Nephron progenitor cell (in vitro differentiated cells): ENCODE results near the gene NOL8.

Source experiments
- DNase-seq: peaks from one replicate; pipeline ENCODE4 v3.0.0; 2021
- H3K27ac Mint-ChIP-seq: 2 replicates; pipeline ENCODE4 v1.8.0; 2021; ENCODE audit warnings: mild to moderate bottlenecking, moderate library complexity, mixed read lengths
- H3K27me3 Mint-ChIP-seq: 2 replicates; pipeline ENCODE4 v1.8.0; 2021; ENCODE audit warnings: mild to moderate bottlenecking, low read depth, mixed read lengths; ENCODE audit not compliant: poor library complexity
- H3K36me3 Mint-ChIP-seq: 2 replicates; pipeline ENCODE4 v1.8.0; 2021; ENCODE audit warnings: low read depth, mixed read lengths
- H3K4me1 Mint-ChIP-seq: 2 replicates; pipeline ENCODE4 v1.8.0; 2021; ENCODE audit warnings: mixed read lengths
- H3K4me3 Mint-ChIP-seq: 2 replicates; pipeline ENCODE4 v1.8.0; 2021; ENCODE audit warnings: mild to moderate bottlenecking, moderate library complexity, mixed read lengths
- H3K9me3 Mint-ChIP-seq: 2 replicates; pipeline ENCODE4 v1.8.0; 2021; ENCODE audit warnings: mild to moderate bottlenecking, moderate library complexity, mixed read lengths
- CTCF ChIP-seq: fragments of 200-600 bp; sonication (generic); IDR thresholded peaks from 2 replicates; pipeline ENCODE4 v1.5.0; 2021; ENCODE audit warnings: antibody characterized with exemption

NOL8 gene

GRCh38 chr9:92353051-92353450 is 27.9 kb upstream of the NOL8 start:
- peaks cover 62% of the 10 kb centered on the region for H3K36me3 Mint-ChIP-seq
- H3K9me3 Mint-ChIP-seq = peaks cover 41% of the 10 kb centered on the region
- DNase-seq = no peak
- TF ChIP-seq CTCF = no peak
- H3K4me1 Mint-ChIP-seq = no peaks in the 10 kb centered on the region
- no peaks in the 10 kb centered on the region for H3K27me3 Mint-ChIP-seq
- H3K27ac Mint-ChIP-seq = no peak overlapping the region
- H3K4me3 Mint-ChIP-seq = no peak overlapping the region

- no peaks in the 10 kb centered on the region for H3K27me3 Mint-ChIP-seq
- TF ChIP-seq CTCF = no peak
- H3K4me1 Mint-ChIP-seq = no peaks in the 10 kb centered on the region
- H3K9me3 Mint-ChIP-seq = peaks cover 18% of the 10 kb centered on the region
- no peak for DNase-seq
- peaks cover 46% of the 10 kb centered on the region for H3K36me3 Mint-ChIP-seq
- no peak overlapping the region for H3K4me3 Mint-ChIP-seq
- no peak overlapping the region for H3K27ac Mint-ChIP-seq
Measured at GRCh38 chr9:92350740-92351133, 25.6 kb upstream of the NOL8 start.

GRCh38 chr9:92349771-92350739 is 24.9 kb upstream of the NOL8 start:
- no peak for DNase-seq
- no peak overlapping the region for H3K27ac Mint-ChIP-seq

GRCh38 chr9:92345582-92345981 is 20.4 kb upstream of the NOL8 start:
- no peak for DNase-seq
- TF ChIP-seq CTCF = no peak
- H3K9me3 Mint-ChIP-seq = no peaks in the 10 kb centered on the region
- peaks cover 25% of the 10 kb centered on the region for H3K36me3 Mint-ChIP-seq
- H3K4me3 Mint-ChIP-seq = no peak overlapping the region
- H3K4me1 Mint-ChIP-seq = no peaks in the 10 kb centered on the region
- no peaks in the 10 kb centered on the region for H3K27me3 Mint-ChIP-seq
- no peak overlapping the region for H3K27ac Mint-ChIP-seq

More at GRCh38 chr9:92349771-92350739, 24.9 kb upstream of the NOL8 start:
- peaks cover 13% of the 10 kb centered on the region for H3K9me3 Mint-ChIP-seq
- no peaks in the 10 kb centered on the region for H3K4me1 Mint-ChIP-seq
- H3K27me3 Mint-ChIP-seq = no peaks in the 10 kb centered on the region
- H3K4me3 Mint-ChIP-seq = no peak overlapping the region
- peaks cover 42% of the 10 kb centered on the region for H3K36me3 Mint-ChIP-seq
- TF ChIP-seq CTCF = no peak

GRCh38 chr9:92342825-92343488 is 17.8 kb upstream of the NOL8 start:
- no peaks in the 10 kb centered on the region for H3K4me1 Mint-ChIP-seq
- no peak overlapping the region for H3K27ac Mint-ChIP-seq
- no peak for TF ChIP-seq CTCF
- peaks cover 29% of the 10 kb centered on the region for H3K36me3 Mint-ChIP-seq
- no peaks in the 10 kb centered on the region for H3K27me3 Mint-ChIP-seq
- no peak overlapping the region for H3K4me3 Mint-ChIP-seq
- DNase-seq = no peak
- H3K9me3 Mint-ChIP-seq = no peaks in the 10 kb centered on the region
